WI38 (cell line): ENCODE data around the gene PDE3B.
"Not testable (repeated sequence)": the region's sequence is repeated elsewhere in the genome, so short reads cannot be mapped to it uniquely, and the experiment has no call there.

Source experiments
- H3K4me3 ChIP-seq: 2 replicates; pipeline ENCODE4 v1.5.1; 2011; ENCODE audit warnings: low read depth, mild to moderate bottlenecking, control low read depth, low read length
- TF ChIP-seq, protein P1 (sequence below): IDR thresholded peaks from 2 replicates; pipeline ENCODE4 v1.5.1; 2012; ENCODE audit warnings: low read depth, mild to moderate bottlenecking, control low read depth, low read length

The PDE3B gene

DNA sequence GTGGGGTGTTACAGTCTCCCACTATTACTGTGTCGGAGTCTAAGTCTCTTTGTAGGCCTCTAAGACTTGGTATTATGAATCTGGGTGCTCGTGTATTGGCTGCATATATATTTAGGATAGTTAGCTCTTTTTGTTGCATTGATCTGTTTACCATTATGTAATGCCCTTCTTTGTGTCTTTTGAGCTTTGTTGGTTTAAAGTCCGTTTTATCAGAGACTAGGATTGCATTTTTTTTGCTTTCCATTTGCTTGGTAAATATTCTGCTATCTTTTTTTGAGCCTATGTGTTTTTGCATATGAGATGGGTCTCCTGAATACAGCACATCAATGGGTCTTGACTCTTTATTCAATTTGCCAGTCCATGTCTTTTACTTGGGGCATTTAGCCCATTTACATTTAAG is 97.6 kb downstream of the PDE3B start:
- no peak overlapping the region for H3K4me3 ChIP-seq
- TF ChIP-seq, protein P1, sequence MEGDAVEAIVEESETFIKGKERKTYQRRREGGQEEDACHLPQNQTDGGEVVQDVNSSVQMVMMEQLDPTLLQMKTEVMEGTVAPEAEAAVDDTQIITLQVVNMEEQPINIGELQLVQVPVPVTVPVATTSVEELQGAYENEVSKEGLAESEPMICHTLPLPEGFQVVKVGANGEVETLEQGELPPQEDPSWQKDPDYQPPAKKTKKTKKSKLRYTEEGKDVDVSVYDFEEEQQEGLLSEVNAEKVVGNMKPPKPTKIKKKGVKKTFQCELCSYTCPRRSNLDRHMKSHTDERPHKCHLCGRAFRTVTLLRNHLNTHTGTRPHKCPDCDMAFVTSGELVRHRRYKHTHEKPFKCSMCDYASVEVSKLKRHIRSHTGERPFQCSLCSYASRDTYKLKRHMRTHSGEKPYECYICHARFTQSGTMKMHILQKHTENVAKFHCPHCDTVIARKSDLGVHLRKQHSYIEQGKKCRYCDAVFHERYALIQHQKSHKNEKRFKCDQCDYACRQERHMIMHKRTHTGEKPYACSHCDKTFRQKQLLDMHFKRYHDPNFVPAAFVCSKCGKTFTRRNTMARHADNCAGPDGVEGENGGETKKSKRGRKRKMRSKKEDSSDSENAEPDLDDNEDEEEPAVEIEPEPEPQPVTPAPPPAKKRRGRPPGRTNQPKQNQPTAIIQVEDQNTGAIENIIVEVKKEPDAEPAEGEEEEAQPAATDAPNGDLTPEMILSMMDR, result no peak

DNA sequence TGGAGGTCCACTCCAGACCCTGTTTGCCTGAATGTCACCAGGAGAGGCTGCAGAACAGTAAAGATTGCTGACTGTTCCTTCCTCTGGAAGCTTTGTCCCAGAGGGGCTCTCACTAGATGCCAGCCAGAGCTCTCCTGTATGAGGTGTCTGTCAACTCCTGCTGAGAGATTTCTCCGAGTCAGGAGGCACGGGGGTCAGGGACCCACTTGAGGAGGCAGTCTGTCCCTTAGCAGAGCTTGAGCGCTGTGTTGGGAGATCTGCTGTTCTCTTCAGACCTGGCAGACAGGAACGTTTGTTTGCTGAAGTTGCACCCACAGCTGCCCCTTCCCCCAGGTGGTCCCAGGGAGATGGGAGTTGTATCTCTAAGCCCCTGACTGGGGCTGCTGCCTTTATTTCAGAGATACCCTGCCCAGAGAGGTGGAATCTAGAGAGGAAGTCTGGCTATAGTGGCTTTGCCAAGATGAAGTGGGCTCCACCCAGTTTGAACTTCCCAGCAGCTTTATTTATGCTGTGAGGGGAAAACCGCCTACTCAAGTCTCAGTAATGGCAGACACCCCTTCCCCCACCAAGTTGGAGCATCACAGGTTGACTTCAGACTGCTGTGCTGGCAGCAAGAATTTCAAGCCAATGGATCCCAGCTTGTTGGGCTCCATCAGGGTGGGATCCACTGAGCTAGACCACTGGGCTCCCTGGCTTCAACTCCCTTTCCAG is 99.4 kb downstream of the PDE3B start:
- H3K4me3 ChIP-seq, result no peak overlapping the region
- TF ChIP-seq, protein P1, result no peak

DNA sequence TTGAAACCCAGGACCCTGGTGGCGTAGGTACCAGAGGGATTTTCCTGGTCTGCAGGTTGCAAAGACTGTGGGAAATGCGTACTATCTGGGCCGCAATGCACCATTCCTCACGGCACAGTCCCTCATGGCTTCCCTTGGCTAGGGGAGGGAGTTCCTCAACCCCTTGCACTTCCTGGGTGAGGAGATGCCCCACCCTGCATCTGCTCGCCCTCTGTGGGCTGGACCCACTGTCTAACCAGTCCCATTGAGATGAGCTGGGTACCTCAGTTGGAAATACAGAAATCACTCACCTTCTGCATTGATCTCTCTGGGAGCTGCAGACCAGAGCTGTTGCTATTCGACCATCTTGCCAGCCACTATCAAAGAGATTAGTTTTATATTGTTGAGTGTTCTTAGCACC is 100.1 kb downstream of the PDE3B start:
- H3K4me3 ChIP-seq, result not testable (repeated sequence)

DNA sequence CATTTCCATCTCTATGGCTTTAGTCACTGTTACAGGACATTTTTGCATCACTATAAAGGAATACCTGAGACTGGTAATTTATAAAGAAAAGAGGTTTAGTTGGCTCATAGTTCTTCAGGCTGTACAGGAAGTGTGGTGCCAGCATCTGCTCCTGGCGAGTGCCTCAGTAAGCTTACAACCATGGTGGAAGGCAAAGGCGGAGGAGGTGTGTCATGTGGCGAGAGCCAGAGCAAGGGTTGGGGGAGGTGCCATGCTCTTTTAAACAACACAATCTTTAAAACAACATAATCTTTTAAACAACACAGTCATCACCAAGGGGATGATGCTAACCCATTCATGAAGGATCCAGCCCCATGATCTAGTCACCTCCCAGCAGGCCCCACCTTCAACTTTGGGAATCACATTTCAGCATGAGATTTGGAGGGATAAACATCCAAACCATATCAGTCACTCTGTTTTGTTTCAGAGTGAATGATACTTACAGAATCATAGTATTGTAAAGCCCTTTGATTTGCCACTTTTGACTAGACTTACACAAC is 103.3 kb downstream of the PDE3B start:
- H3K4me3 ChIP-seq, result no peak overlapping the region
- TF ChIP-seq, protein P1, result no peak

DNA sequence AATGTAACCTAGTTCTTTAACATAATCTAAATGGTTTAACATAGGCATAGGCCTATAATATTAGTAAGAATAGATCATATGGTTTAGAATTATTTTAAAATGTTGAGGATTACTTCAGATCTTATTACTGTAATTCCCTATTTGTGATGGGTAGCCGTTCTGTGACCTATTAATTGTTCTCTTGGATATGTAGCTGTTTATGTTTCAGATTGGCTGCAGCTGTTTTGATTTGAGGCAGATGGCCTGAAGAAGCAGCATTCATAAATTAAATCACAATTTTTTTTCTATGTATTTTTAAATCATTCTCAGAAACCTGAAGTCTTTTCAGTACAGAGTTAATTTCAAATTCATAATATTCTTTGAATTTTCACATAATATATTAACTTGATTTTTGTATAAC is 104.5 kb downstream of the PDE3B start:
- no peak overlapping the region for H3K4me3 ChIP-seq
- TF ChIP-seq, protein P1, result no peak

DNA sequence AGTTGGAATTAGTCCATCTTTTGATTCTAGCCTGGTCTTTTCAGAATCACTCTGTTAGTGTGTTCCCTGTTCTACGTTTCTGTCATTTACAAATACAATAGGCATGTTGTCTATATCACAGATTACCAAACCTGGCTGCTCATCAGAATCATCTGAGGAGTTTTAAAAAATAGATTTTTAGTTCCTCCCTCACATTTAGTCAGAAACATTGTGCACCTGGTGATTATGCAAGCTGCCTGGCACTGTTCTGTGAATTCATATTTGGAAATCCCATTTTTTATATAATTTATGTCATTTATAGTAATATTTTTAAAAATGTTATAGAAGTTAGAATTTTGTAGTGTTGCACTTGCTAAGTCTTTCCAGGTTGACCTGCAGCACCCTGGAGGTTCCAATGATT is 107.3 kb downstream of the PDE3B start:
- TF ChIP-seq, protein P1, result no peak
- H3K4me3 ChIP-seq, result no peak overlapping the region

DNA sequence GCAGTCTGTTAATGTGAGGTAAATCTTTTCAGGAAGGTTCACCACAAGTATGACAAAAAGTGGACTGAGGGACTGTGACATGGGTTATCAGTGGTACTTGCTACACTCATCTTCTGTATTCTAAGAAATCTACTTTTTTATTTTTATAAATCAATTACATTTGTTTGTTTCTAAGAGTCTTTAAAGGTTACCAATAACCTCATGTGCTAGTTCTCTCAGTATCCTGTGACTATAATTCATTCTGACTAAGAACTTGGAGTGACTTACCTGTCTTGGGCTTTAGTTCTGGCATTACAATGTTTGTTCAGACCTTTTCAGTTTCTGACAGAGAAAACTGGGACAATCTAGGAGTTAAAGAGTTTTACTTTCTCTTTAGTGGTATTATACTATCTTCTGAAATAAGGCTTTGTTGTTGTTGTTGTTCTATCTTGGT is 108.4 kb downstream of the PDE3B start:
- no peak overlapping the region for H3K4me3 ChIP-seq

More for the DNA sequence above, 108.4 kb downstream of the PDE3B start:
- TF ChIP-seq, protein P1, result no peak
